GM19351 (cell line): ENCODE results near the gene ZFP30.

ENCODE experiments used
- ATAC-seq: cut with Tn5 transposase; IDR thresholded peaks from one replicate; pipeline ENCODE4 v1.9.1; 2021; ENCODE audit warnings: mild to moderate bottlenecking, moderate library complexity; ENCODE audit not compliant: unreplicated experiment

Gene ZFP30

DNA sequence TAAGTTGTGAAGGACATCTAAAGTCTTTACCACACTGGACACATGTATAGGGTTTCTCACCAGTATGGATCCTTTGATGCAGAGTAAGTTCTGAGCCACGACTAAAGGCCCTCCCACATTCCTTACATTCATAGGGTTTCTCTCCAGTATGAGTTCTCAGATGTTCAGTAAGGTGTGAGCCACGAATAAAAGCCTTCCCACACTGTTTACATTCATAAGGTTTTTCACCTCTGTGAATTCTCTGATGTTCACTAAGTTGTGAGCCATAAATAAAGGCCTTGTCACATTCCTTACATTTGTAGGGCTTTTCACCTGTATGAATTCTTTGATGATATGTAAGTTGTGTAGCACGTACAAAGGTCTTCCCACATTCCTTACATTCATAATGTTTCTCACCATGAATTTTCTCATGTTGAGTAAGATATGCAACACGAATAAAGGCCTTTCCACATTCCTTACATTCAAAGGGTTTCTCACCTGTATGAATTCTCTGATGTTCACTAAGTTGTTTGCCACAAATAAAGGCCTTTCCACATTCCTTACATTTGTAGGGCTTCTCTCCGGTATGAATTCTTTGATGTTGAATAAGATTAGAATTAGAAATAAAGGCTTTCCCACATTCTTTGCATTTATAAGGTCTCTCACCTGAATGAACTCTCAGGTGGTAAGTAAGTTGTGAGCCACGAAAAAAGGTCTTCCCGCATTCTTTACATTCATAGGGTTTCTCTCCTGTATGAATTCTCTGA, 90.5 kb downstream of the ZFP30 start:
- ATAC-seq = no peak
